A549 (cell line): ENCODE measurements around the gene SELENOP. TPM values are rescaled to one million over a fixed set of nuclear protein-coding genes. Genes with fewer than 3 reads are reported as not detected.

Experiments
- ATAC-seq, 2 experiments: fragments of 200-7000 bp in 1 of 2; fragments of >200 bp in 1 of 2; cut with Nextera tagmentation in 1 of 2; cut with Tn5 transposase in 1 of 2; 3 replicates each; pipeline versions ENCODE4 v1.8.0 to v1.9.1; 2018 to 2020; ENCODE audit warnings: mild to moderate bottlenecking in 1 of 2, moderate library complexity in 1 of 2
- CTCF ChIA-PET: fragments of 300-600 bp; sonication (Branson Sonifier 250); formaldehyde crosslinking; extraction: SDS; loops from one replicate; lab custom pipeline; 2021; ENCODE audit warnings: antibody characterized with exemption, inconsistent platforms; lab: Yijun Ruan, JAX
- POLR2A ChIA-PET: fragments of 350-600 bp; formaldehyde crosslinking; extraction: SDS; loops from one replicate; lab custom pipeline; 2021; ENCODE audit warnings: antibody characterized with exemption, inconsistent platforms; lab: Yijun Ruan, JAX
- DNase-seq, 2 experiments: peaks; one replicate each; pipeline versions ENCODE4 v3.0.0 to v3.0.0-alpha.2; 2011 to 2016; ENCODE audit warnings: low read depth in 1 of 2, low spot score in 1 of 2
- FAIRE-seq: peaks from 2 replicates; lab custom pipeline; 2011; peaks lifted over from hg19 to GRCh38; lab: Jason Lieb, UNC
- H3K27ac ChIP-seq, 2 experiments: fragments of >200 bp; sonication (Bioruptor Twin); formaldehyde crosslinking; 3 replicates each; pipeline ENCODE4 v1.5.1; 2016 to 2017
- H3K4me1 ChIP-seq: fragments of >200 bp; sonication (Bioruptor Twin); formaldehyde crosslinking; 3 replicates; pipeline ENCODE4 v1.6.1; 2016
- H3K4me2 ChIP-seq: fragments of >200 bp; sonication (Bioruptor Twin); formaldehyde crosslinking; 3 replicates; pipeline ENCODE4 v1.6.1; 2016
- H3K4me3 ChIP-seq: fragments of >200 bp; sonication (Bioruptor Twin); formaldehyde crosslinking; 3 replicates; pipeline ENCODE4 v1.5.1; 2016
- H3K9me3 ChIP-seq: fragments of >200 bp; sonication (Bioruptor Twin); formaldehyde crosslinking; 3 replicates; pipeline ENCODE4 v1.6.1; 2016
- CBX2 ChIP-seq: fragments of 200-600 bp; sonication (generic); IDR thresholded peaks from 2 replicates; pipeline ENCODE4 v1.6.1; 2016; ENCODE audit warnings: low read depth, mild to moderate bottlenecking, borderline replicate concordance
- EHF ChIP-seq: fragments of 250-450 bp; sonication (Bioruptor Pico); IDR thresholded peaks from 2 replicates; pipeline ENCODE4 v1.5.0; 2020; ENCODE audit warnings: mild to moderate bottlenecking
- ESRRA ChIP-seq: fragments of 150-350 bp; IDR thresholded peaks from 2 replicates; pipeline ENCODE4 v1.6.1; 2014; ENCODE audit warnings: mild to moderate bottlenecking, low read length, borderline replicate concordance
- FOSL2 ChIP-seq, 2 experiments: fragments of 450-650 bp in 1 of 2; fragments of >200 bp in 1 of 2; sonication (Bioruptor Twin) in 1 of 2; formaldehyde crosslinking; IDR thresholded peaks; 2 replicates each; pipeline versions ENCODE4 v1.5.0 to v1.6.1; 2016 to 2020; ENCODE audit warnings: mild to moderate bottlenecking in 1 of 2, moderate library complexity in 1 of 2
- FOXS1 ChIP-seq: fragments of 250-450 bp; sonication (Bioruptor Pico); IDR thresholded peaks from 2 replicates; pipeline ENCODE4 v1.5.0; 2020; ENCODE audit warnings: mild to moderate bottlenecking, moderate library complexity
- HEYL ChIP-seq: fragments of 250-450 bp; sonication (Bioruptor Pico); IDR thresholded peaks from 2 replicates; pipeline ENCODE4 v1.8.0; 2021; ENCODE audit warnings: mild to moderate bottlenecking, moderate library complexity
- HMGXB4 ChIP-seq: fragments of 250-450 bp; sonication (Bioruptor Pico); IDR thresholded peaks from 2 replicates; pipeline ENCODE4 v1.5.0; 2021; ENCODE audit warnings: mild to moderate bottlenecking, moderate library complexity, borderline replicate concordance
- HOXB13 ChIP-seq: fragments of 250-450 bp; sonication (Bioruptor Pico); IDR thresholded peaks from 2 replicates; pipeline ENCODE4 v1.5.0; 2020; ENCODE audit warnings: low read depth, mild to moderate bottlenecking, moderate library complexity
- JUNB ChIP-seq: fragments of >200 bp; sonication (Bioruptor Twin); formaldehyde crosslinking; IDR thresholded peaks from 2 replicates; pipeline ENCODE4 v1.6.1; 2016
- MAFK ChIP-seq: fragments of 450-650 bp; IDR thresholded peaks from 2 replicates; pipeline ENCODE4 v1.6.1; 2014; ENCODE audit not compliant: partially characterized antibody
- PBX3 ChIP-seq: IDR thresholded peaks from 2 replicates; pipeline ENCODE4 v1.6.1; 2012
- POLR2A ChIP-seq: IDR thresholded peaks from 2 replicates; pipeline ENCODE4 v1.6.1; 2012; ENCODE audit warnings: mild to moderate bottlenecking, low read length
- RARB ChIP-seq: fragments of 250-450 bp; sonication (Bioruptor Pico); IDR thresholded peaks from 2 replicates; pipeline ENCODE4 v1.8.0; 2021; ENCODE audit warnings: mild to moderate bottlenecking, moderate library complexity
- RCOR1 ChIP-seq: fragments of 150-350 bp; IDR thresholded peaks from 2 replicates; pipeline ENCODE4 v1.6.1; 2014; ENCODE audit warnings: antibody characterized with exemption, low read length, low read depth
- RNF2 ChIP-seq: fragments of 200-600 bp; sonication (generic); IDR thresholded peaks from 2 replicates; pipeline ENCODE4 v1.6.1; 2016; ENCODE audit warnings: low read depth, mild to moderate bottlenecking, antibody characterized with exemption, moderate library complexity, borderline replicate concordance
- TFCP2L1 ChIP-seq: fragments of 250-450 bp; sonication (Bioruptor Pico); IDR thresholded peaks from 2 replicates; pipeline ENCODE4 v1.5.0; 2021; ENCODE audit warnings: mild to moderate bottlenecking
- TP53 ChIP-seq: fragments of 250-450 bp; sonication (Bioruptor Pico); IDR thresholded peaks from 2 replicates; pipeline ENCODE4 v1.5.0; 2021; ENCODE audit warnings: mild to moderate bottlenecking, moderate library complexity
- ZC3H11A ChIP-seq: fragments of 450-650 bp; IDR thresholded peaks from 2 replicates; pipeline ENCODE4 v1.6.1; 2014; ENCODE audit warnings: antibody characterized with exemption, mild to moderate bottlenecking
- ZFP36 ChIP-seq: fragments of 450-650 bp; IDR thresholded peaks from 2 replicates; pipeline ENCODE4 v1.6.1; 2014; ENCODE audit warnings: borderline replicate concordance; ENCODE audit not compliant: partially characterized antibody
- WGBS: methylation state at CpG from one replicate; pipeline ENCODE4 v1.1.6; 2017; ENCODE audit errors: missing lambda C conversion rate; 5-methylcytosine and 5-hydroxymethylcytosine counted together
- polyA plus RNA-seq, 4 experiments: library from polyadenylated mRNA; depleted of rRNA in 3 of 4; stranded (reverse); fragments of >200 nt; fragmentation: RNase III in 1 of 4; extraction: RNeasy Plus Mini Kit Qiagen cat#74134 plus additional on column Dnase treatment in 1 of 4; gene quantifications; 2 replicates in 3 of 4; 3 replicates in 1 of 4; pipeline ENCODE4 v1.2.3, GENCODE V29; 2011 to 2017
- TF ChIP-seq, protein P1 (sequence below): fragments of >200 bp; sonication (Bioruptor Twin); formaldehyde crosslinking; IDR thresholded peaks from 3 replicates; pipeline ENCODE4 v1.5.1; 2016
- TF ChIP-seq, protein P2 (sequence below): fragments of 250-450 bp; sonication (Bioruptor Pico); IDR thresholded peaks from 2 replicates; pipeline ENCODE4 v1.5.0; 2020; ENCODE audit warnings: low read depth, mild to moderate bottlenecking, moderate library complexity
- TF ChIP-seq, protein P3 (sequence below): IDR thresholded peaks from 2 replicates; pipeline ENCODE4 v1.6.1; 2012; ENCODE audit warnings: low read depth, borderline replicate concordance

Gene SELENOP
- polyA plus RNA-seq, 2 of the 4 experiments (the other 2 are of a cell fraction): 0.17 to 0.96 TPM

DNA sequence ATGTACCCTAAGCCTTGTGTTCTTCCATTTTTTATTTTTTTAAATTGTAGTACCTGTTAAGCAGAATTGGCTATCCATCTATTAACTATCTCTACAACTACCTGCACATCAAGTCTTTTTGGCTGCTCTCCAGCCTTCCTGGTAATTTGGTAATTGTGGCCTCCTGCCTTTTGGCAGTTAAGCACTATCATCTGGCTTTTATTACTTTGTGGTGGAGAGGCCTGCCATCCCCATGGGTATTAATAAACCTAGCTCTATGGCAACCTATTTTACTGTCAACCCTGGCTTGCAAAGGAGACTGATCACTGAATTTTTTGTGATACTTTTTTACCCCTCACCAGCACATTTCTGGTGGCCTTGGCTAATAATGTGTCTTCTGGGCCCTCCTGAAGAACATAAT is 20.5 kb downstream of the SELENOP start:
- H3K9me3 ChIP-seq: peaks cover 4% of the 10 kb centered on the region; the same call in 1 of the 3 replicates
- no peaks in the 10 kb centered on the region for H3K4me1 ChIP-seq
- CTCF ChIA-PET: no interaction called here
- H3K4me2 ChIP-seq: no peak overlapping the region
- no peak overlapping the region for H3K4me3 ChIP-seq
- TF ChIP-seq, protein P1, sequence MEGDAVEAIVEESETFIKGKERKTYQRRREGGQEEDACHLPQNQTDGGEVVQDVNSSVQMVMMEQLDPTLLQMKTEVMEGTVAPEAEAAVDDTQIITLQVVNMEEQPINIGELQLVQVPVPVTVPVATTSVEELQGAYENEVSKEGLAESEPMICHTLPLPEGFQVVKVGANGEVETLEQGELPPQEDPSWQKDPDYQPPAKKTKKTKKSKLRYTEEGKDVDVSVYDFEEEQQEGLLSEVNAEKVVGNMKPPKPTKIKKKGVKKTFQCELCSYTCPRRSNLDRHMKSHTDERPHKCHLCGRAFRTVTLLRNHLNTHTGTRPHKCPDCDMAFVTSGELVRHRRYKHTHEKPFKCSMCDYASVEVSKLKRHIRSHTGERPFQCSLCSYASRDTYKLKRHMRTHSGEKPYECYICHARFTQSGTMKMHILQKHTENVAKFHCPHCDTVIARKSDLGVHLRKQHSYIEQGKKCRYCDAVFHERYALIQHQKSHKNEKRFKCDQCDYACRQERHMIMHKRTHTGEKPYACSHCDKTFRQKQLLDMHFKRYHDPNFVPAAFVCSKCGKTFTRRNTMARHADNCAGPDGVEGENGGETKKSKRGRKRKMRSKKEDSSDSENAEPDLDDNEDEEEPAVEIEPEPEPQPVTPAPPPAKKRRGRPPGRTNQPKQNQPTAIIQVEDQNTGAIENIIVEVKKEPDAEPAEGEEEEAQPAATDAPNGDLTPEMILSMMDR: no peak
- TF ChIP-seq RCOR1 (no peak), HOXB13 (CRISPR knock-in tag) (no peak), MAFK (no peak), FOSL2 (IDR thresholded peaks at IDR 0.05) (no peak), FOSL2 (CRISPR knock-in tag; IDR thresholded peaks at IDR 0.05) (no peak), HMGXB4 (CRISPR knock-in tag) (no peak), ESRRA (no peak), RARB (no peak), PBX3 (no peak), CBX2 (no peak), TP53 (CRISPR knock-in tag) (no peak), POLR2A (no peak), ZC3H11A (no peak), RNF2 (no peak), HEYL (CRISPR knock-in tag) (no peak), FOXS1 (no peak)
- TF ChIP-seq, protein P2, sequence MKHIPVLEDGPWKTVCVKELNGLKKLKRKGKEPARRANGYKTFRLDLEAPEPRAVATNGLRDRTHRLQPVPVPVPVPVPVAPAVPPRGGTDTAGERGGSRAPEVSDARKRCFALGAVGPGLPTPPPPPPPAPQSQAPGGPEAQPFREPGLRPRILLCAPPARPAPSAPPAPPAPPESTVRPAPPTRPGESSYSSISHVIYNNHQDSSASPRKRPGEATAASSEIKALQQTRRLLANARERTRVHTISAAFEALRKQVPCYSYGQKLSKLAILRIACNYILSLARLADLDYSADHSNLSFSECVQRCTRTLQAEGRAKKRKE: no peak
- TF ChIP-seq, protein P3, sequence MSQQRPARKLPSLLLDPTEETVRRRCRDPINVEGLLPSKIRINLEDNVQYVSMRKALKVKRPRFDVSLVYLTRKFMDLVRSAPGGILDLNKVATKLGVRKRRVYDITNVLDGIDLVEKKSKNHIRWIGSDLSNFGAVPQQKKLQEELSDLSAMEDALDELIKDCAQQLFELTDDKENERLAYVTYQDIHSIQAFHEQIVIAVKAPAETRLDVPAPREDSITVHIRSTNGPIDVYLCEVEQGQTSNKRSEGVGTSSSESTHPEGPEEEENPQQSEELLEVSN: no peak
- H3K27ac ChIP-seq: no peak overlapping the region
- POLR2A ChIA-PET: no interaction called here
- no peak for ATAC-seq
- FAIRE-seq: no peak
- DNase-seq: no peak

GRCh38 chr5:42787845-42788244 is 23.8 kb downstream of the SELENOP start:
- FAIRE-seq (no peak), ATAC-seq (no peak), DNase-seq (no peak)
- 22% methylated on average over 1 of the region's 1 CpG for WGBS
- POLR2A ChIA-PET: no interaction called here
- Histone ChIP-seq H3K4me1 (no peaks in the 10 kb centered on the region), H3K4me3 (no peak overlapping the region), H3K9me3 (peaks cover 9% of the 10 kb centered on the region; the same call in 1 of the 3 replicates), H3K4me2 (no peak overlapping the region), H3K27ac (no peak overlapping the region)
- TF ChIP-seq EHF (CRISPR knock-in tag) (no peak), TFCP2L1 (no peak), JUNB (no peak), ZFP36 (no peak), RCOR1 (no peak)
- CTCF ChIA-PET: interaction anchor here (0.6 kb wide), 1 partner anchor 356 kb away, joined by 4 read pairs; no protein-coding TSS in a partner anchor
